CD4-positive, alpha-beta T cell treated with Interleukin-12 subunit alpha and Interleukin-12 subunit beta, for 1 hour (primary cell): ENCODE data around the gene DOCK10.
"Not testable (repeated sequence)": the region's sequence is repeated elsewhere in the genome, so short reads cannot be mapped to it uniquely, and the experiment has no call there.

Experiments used
- DNase-seq: peaks from one replicate; pipeline ENCODE4 v3.0.0-alpha.2; 2020

Gene DOCK10

DNA sequence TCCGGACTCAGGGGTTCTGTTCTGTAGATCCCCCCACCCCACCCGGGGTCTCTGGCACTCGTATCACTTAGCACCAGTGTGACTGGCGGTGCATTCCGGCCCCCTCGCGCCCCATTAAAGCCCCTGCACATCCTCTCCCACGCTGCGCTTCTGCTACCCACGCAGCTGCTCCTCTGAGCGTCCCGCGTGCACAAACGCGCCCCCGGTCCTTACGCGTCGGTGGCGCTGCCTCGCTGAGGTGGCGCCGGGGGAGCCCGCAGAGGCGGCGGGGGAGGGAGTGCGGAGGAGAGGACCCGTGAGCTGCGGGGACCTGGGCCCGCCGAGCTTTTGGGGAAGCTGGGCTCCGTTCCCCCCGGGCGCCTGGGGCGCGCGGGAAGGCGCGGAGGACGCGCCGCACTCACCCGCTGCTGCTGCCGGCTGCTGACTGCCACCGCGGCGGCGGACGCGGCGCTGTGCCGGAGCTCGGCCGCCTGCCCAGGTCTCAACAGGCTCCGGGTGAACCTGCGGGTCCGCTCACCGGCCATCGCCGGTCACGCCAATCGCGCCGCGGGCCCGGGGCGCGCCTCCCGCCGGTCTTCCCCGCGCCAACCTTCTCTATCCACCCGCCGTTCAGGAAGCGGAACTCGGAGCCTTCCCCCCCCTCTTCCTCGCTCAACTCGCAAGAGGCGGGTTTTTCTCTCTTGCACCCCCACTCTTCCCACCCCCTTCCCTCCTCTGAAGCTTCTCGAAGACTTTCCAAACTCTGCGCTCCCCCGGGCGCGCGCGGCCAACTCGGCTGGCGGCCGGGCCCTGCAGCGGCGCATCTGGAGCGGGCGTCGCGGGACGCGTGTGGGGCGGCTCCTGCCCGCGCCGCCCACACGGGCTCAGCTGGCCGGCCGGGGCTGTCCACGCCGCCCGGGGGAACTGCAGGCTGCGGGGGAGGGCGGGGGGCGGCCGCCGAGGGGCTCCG lies at the start of gene DOCK10:
DOCK10 (minus strand) TSS at position 618 of the 949 bp plus-strand sequence; CDS start at position 524, 94 bp downstream.
- DNase-seq: peak; percentile 59

GRCh38 chr2:225091336-225091735 lies 49.1 kb upstream of the DOCK10 start:
- no peak for DNase-seq

DNA sequence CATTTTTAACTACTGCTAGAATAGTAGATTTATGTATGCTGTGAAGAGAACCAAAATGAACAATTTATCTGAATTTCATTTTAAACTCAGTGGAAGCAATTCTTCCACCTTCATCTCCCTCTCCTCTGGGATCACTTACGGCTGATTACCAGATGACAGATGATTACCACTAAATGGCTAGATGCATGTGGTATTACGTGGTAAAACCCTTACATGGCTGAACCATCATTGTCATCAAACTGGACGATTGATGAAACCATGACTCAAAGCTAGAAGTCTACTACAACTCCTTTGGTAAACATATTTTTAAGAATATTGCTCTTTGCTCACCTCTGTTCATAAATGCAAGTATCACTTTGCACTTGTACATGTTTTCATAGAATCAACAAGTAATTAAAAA lies 48.5 kb upstream of the DOCK10 start:
- DNase-seq: no peak

GRCh38 chr2:225086915-225087314 lies 44.6 kb upstream of the DOCK10 start:
- DNase-seq: no peak

- no peak for DNase-seq
Observed at GRCh38 chr2:225086439-225086838, 44.2 kb upstream of the DOCK10 start.

- DNase-seq: no peak
Observed at GRCh38 chr2:225083276-225083675, 41.0 kb upstream of the DOCK10 start.

DNA sequence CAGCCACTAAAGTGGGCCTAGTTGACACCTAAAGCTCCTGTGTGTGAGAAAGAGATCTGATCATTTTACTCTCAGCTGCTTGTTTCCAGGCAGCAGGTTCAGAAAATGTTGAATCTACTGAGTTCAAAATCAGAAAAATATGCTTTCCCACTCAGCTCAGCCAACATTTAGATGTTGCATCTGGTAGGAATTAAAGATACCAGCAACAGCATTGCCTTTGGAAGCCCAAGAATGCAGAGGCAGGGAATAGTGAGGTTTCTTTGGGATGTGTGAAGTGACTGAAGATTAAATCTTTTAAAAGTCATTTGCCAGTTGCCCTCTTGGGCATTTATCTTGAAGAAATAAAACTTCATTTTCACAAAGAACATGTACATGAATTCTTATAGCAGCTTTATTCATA lies 33.9 kb upstream of the DOCK10 start:
- DNase-seq: no peak

DNA sequence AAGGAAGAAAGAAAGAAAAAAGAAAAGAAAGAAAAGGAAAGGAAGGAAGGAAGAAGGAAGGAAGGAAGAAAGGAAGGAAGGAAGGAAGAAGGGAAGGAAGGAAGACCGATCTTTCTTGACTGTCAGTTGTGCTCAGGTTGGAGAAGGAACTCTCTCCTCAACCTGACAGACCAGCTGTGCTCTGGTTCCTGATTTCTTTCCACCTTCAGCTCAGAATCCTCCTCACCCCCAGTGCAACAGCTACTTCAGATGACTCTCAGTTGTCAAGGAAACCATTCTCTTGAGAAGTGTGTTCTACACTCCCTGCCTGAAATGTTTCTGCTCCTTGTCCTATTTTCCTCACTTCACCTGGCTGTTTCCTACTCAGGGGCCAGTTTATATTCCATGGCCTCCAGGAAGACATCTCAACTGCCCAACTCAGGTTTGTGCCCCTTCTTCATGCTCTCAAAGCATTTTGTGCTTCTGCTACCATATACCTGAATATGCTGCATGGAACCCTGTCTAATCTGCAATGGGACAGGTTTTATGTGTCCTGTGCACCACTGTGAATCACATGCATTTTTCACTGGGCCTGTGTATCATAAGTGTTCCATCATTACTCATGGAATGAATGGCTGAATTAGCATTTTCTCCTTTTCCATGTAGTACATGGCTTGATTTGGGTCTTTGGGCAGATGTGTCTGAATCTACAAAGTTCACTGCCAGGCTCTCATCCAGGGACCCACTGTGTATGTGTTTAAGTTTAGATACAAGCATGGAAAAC lies 32.8 kb upstream of the DOCK10 start:
- DNase-seq: no peak

- no peak for DNase-seq
Observed at GRCh38 chr2:225074366-225074765, 32.1 kb upstream of the DOCK10 start.

- DNase-seq: no peak
Observed at GRCh38 chr2:225073198-225073597, 30.9 kb upstream of the DOCK10 start.

DNA sequence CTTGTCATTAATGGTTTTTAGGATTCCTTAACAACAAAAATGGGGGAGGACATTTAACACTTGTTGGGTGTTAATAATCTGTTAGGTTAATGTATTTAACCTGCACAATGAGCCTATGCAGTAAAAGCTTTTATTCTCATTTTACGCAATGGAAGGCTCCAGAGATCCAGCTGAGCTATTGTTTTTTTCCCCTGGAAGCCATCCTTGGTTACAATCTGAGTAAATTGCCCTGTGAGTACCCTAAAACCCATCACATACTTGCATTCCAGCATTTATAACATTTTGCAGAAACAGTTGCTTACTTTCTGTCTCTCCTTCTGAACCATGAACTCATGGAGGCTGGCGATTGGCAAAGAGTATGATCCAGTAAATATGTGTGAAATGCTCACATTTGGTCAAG lies 30.2 kb upstream of the DOCK10 start:
- DNase-seq: no peak

DNA sequence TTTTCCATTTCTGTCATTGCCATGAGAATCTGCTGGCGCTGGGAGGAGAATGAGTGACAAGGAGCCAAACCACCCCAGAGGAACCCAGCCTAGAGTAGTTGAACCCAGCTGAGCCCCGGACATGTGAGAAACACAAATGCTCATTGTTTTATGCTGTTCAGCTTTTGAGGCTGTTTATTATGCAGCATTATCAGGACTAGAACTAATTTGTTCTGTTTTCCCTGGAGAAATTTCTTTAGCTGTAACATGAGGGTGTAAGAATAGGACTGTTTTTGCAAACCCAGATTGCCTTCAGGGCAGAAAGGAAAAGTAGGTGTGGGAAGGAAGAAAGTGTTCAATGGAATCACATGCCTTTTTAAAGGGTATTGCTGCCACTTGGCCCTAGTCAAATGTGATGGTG lies 28.5 kb upstream of the DOCK10 start:
- DNase-seq: no peak

- no peak for DNase-seq
Observed at GRCh38 chr2:225069966-225070365, 27.7 kb upstream of the DOCK10 start.

GRCh38 chr2:225069477-225069876 lies 27.2 kb upstream of the DOCK10 start:
- no peak for DNase-seq

GRCh38 chr2:225065882-225066281 lies 23.6 kb upstream of the DOCK10 start:
- DNase-seq: no peak

DNA sequence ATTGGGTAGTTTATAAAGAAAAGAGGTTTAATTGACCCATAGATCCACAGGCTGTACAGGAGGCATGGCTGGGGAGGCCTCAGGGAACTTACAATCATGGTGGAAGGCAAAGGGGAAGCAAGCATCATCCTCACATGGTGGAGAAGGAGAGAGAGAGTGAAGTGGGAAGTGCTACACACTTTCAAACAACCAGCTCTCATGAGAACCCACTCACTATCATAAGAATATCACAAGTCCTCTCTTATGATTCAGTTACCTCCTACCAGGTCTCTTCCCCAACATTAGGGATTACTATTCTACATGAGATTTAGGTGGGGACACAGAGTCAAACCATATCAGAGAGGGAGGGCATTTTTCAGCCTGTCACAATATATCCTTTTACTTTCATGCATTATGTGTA lies 22.7 kb upstream of the DOCK10 start:
- DNase-seq: no peak

GRCh38 chr2:225064362-225064761 lies 22.1 kb upstream of the DOCK10 start:
- DNase-seq: peak; percentile 6

GRCh38 chr2:225056330-225057073 lies 14.2 kb upstream of the DOCK10 start:
- peak; percentile 18 for DNase-seq

DNA sequence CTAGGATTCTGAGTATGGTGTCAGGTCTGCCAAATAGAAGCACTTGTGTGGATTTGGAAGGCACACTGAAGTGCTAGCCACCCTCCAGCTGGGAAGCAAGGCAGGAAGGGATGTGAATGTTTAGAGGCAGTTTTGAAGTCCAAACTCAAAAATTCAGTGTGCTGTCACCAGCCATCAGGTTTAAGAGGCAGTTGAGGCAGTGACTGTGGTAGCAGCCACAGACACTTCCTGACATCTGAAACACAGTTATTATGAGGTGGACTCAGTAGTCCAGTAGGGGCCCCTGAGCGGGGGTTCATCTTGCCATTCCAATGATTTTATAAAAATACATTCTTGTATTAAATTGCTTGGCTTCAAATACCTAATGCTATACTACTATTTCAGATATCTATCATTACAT lies 13.4 kb upstream of the DOCK10 start:
- DNase-seq: no peak

- DNase-seq: peak; percentile 64
Observed at GRCh38 chr2:225052703-225053102, 10.4 kb upstream of the DOCK10 start.

DNA sequence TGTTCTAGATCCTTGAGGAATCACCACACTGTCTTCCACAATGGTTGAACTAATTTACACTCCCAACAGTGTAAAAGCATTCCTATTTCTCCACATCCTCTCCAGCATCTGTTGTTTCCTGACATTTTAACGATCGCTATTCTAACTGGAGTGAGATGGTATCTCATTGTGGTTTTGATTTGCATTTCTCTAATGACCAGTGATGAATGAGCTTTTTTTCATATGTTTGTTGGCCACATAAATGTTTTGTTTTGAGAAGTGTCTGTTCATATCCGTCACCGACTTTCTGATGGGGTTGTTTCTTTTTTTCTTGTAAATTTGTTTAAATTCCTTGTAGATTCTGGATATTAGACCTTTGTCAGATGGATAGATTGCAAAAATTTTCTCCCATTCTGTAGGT lies 5.2 kb upstream of the DOCK10 start:
- not testable (repeated sequence) for DNase-seq

DNA sequence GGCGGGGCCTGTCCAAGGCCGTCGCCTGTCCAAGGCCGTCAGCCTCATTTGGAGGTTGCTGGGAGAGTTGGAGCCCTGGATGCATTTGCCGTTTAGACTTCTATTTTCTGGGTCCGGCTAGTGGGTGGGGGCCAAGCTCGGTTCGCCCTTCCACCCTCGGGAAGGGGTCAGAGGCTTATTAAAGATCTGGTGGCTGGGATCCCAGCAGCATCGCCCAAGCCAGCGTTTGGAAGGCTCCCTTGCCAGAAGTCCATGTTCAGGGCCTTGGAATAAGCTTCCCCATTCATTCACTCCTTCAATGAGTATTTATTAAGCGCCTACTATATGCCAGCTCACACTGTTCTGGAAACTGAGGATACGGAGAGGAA lies 516 bp upstream of the DOCK10 start:
- no peak for DNase-seq

DNA sequence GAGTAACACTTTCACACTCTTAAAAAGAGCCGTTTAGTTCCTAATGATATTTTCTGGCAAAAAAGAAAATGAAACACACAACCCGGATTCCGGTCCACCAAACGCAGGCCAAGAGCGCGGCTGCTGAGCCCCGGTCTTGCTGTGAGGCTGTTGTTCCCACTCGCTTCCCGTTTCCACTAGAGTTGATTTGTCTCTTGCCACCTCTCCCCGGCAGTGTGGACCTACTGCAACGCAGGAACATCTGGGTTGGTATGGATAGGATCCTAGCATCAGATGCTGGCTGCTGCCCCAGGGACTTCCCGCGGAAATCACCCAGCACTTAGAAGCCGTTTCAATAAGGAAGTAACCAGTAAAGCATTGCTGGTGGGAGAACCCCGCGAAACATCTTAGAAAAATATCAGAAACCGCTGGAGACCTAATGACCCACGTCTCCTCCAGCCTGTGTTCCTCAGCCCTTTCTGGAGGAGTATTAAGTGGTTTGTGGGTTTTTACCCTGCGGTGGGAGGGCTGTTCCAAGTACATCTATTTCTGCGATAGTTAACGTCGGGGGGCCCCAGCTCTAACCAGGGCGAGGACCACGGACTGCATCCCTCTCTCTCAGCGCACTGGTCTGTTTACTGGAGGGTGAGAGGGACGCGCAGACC lies 939 bp downstream of the DOCK10 start:
- DNase-seq: peak; percentile 76
